ENCODE data around the gene MOGAT1.
"Not testable (repeated sequence)": the region's sequence is repeated elsewhere in the genome, so short reads cannot be mapped to it uniquely, and the experiment has no call there.

Gene MOGAT1

DNA sequence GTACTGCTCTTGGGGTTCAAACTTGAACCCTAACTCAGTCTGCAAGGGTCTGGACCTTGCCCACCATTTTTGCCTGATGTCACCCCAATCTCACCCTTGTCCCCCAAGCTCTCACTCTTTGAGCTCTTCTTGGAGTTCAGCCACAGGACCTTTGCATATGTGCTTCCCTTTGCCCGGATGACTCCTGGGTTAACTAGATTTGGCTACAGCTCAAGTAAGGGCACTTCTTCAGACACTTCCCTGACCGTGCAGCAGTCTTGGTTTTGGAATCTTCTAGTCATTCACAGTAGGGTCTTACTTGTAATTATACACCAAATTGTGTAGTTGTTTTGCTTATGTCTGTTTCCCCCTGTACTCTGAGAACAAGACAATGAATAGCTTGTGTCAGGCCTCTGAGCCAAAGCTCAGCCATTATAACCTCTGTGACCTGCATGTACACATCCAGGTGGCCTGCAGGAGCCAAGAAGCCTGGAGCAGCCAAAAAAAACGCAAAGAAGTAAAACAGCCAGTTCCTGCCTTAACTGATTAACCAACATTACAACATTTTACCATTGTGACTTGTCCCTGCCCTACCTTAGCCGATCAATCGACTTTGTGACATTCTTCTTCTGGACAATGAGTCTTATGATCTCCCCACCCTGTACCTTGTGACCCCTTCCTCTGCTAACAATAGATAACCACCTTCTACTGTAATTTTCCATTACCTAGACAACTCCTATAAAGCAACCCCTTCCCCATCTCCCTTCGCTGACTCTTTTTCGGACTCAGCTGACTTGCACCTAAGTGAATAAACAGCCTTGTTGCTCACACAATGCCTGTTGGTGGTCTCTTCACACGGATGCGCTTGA lies 1.0 kb upstream of the MOGAT1 start:
- no peak for DNase-seq (ENCODE audit: low read depth)

DNA sequence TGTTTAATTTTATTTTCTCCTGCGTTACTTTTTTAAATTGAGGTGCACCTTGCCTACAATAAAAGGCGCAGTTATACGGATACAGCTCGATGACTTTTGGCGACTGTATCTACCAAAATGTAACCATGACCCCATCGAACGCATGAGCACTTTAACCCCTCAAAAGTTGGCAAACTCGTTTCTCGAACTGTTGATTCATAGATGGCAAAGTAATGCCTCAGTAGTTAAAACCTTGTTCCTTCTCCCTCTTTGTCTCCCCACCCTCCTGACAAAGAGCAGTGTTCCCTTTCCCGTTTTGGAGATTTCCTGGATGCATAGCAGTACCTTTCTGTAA lies 577 bp downstream of the MOGAT1 start:
- DNase-seq (ENCODE audit: low read depth) = no peak

DNA sequence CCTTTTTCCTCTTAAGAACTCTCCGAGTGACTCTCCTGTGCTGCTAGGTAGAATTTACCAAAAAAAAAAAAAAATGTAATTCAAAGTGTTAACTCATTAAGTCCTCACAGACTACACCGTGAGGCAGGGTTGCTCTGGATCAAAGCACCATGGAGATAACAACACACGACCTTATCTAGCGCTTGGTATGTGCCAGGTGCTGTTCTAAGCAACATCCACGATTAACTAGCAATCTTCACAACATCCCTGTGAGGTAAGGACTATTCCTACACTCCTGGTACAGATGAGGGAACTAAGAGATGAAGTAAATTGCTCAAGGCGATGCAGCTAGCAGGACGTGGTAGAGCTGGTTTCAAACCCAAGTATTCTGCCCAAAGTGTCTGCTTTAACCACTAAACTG lies 1.8 kb downstream of the MOGAT1 start:
- no peak for DNase-seq (ENCODE audit: low read depth)

DNA sequence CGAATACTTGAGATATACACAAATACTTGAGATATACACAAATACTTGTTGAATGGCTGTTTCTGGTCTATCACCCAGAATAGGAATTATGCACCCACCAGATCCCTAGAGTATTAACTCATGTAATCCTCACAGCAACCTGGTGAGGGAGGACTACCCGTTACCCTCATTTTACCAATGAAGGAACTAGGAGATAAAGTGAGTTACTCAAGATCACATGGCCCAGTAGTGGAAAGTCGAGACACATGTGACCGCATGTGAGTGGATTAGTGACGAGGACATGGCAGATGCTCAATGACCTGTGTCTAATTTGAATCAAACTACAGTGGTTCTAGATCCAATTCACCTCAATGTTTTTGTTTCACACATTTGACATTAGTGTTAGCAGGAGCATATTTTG lies 2.4 kb downstream of the MOGAT1 start:
- DNase-seq (ENCODE audit: low read depth) = no peak

DNA sequence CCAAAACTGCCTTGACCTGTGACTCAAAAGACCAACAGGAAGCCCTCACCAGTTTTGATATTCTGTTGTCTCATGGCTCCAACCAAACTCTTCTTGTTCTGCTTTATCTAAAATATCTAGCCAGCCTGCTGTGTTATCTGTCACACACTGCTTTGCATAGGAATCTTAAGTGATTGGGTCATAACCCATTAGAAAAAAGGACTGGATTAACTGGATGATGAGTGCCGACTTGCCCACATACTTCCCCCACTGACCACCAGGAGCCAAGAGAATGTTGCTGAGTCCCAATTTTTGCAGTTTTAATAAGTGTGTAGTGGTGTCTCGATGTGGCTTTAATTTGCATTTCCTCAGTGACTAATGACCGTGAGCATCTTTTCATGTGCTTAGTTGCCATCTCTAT lies 6.5 kb downstream of the MOGAT1 start:
- no peak for DNase-seq (ENCODE audit: low read depth)

DNA sequence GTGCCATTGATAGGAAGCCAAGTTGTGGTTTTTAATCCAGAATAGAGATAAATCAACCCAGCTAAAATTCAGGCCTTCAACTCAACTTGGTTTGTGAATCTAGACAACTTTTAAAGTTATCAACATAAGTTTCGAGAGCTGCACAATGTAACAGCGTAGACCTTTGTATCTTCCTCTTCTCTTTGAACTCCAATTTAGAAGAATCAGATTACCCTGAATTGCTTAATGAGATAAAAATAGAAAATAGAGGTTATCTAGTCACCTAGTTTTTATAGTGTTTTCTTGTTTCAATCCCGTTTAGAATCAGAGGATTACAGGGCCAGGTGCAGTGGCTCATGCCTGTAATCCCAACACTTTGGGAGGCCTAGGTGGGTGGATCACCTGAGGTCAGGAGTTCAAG lies 12.3 kb downstream of the MOGAT1 start:
- DNase-seq (ENCODE audit: low read depth) = no peak

DNA sequence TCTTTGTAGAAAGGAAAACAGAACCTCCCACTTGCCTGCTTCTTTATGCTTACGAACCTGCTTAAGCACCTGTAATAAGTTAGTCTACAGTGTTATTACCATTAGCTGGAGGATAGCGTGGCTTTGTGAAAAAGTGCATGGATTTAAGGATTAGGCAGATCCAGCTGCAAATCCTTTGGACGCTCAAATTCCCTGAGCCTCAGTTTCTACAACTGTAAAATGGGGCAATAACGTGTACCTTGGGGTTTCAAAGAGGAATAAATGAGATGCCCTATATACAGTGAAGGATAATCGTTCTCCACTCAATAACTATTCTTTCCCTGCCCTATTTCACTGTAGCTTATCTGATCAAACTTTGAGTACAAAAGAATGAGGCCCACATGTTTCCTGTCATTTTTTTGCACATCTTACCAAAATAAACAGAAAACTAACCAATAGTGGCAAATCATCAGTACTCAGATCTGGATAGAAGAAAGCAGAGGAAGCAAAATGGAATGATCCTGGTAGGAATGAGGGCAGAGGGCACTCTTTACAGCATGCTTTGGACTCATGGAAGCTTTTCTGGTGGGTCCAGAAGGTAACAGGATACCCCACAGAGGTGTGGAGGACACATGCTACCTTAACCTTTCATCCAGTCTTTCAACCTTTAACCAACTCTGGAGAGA lies 14.8 kb downstream of the MOGAT1 start:
- DNase-seq (ENCODE audit: low read depth) = no peak

DNA sequence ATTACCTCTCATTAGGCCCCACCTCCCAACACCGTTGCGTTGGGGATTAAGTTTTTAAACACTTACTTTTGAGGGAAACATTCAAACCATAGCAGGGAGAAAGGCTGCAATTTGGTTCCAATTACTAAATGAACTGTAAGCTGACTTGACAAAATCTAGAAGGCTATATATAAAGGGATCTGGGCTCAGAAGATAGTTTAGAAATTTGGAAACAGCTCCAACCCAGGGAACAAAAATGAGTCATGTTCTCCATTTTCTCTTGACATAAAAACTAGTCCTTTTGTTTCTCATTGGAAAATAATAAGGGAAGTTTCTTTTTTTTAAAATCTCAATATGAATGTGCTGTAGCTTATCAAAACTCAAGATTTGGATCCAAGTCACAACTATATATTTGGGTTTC lies 17.5 kb downstream of the MOGAT1 start:
- no peak for DNase-seq (ENCODE audit: low read depth)

DNA sequence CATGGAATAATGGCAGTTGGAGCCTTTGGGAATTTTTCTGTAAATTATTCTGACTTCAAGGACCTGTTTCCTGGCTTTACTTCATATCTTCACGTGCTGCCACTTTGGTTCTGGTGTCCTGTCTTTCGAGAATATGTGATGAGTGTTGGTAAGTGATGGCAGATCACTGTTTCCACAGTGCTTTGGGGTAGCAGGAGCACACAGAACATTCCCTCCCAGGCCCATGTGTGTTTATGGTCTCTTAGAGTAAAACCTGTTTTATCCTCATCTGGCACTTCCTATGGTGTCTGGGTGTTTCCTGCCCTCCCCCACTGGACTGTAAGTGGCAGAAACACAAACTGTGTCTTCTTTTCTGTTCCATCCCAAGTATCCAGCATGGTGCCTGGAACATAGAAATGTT lies 17.9 kb downstream of the MOGAT1 start:
- no peak for DNase-seq (ENCODE audit: low read depth)

DNA sequence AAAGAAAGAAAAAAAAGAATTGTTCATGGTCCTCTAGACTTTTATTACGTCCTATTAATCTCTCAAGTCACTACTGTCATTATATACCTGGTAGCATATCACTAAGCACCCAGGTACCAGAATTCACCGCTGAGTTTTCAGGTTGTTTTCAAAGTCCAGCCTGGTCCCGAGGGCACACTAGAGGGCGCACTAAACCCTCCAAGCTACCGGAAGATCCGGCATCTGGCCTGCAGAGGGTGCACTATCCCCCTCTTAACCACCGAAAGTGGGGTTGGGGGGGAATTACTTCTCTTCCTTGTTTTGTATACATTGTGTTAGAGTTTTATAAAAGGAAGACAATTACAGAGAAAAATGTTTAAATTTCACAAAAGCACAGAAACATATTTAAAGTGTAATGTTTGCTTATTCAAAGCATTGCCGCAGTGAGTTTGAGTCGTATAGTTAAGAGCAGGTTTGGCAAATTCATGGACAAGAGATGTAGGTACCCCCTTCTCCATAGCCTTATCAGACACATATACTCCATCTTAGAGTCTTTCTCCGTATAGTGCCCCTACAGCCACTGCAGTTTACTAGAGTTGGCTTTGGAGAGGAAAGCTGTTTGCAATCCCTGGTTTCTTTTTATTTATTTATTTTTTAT lies 19.2 kb downstream of the MOGAT1 start:
- no peak for DNase-seq (ENCODE audit: low read depth)

DNA sequence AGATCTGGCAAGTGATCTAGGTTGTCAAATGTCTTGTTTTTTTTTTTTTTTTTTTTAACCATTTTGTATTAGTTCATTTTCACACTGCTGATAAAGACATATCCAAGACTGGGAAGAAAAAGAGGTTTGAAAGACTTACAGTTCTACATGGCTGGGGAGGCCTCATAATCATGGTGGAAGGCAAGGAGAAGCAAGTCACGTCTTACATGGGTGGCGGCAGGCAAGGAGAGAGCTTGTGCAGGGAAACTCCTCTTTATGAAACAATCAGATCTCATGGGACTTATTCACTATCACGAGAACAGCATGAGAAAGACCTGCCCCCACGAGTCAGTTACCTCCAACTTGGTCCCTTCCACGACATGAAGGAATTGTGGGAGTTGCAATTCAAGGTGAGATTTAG lies 22.0 kb downstream of the MOGAT1 start:
- not testable (repeated sequence) for DNase-seq (ENCODE audit: low read depth)

DNA sequence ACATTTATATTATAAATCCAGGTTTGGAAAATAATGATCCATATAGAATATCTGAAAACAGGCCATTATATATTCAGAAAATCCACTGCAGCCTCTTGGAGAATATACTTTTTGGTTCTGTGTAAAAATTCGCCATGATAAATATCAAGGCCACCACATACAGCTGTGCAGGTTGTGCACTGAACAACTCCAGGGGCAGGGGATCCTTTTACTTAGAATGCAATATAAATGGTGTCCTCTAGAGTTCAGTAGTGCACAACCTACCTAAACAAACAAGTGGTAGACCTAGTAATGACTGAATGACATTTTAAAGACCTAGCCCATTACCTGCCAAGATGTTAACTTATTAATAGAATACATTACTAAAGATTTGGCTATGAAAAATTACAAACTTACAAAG lies 22.4 kb downstream of the MOGAT1 start:
- no peak for DNase-seq (ENCODE audit: low read depth)

DNA sequence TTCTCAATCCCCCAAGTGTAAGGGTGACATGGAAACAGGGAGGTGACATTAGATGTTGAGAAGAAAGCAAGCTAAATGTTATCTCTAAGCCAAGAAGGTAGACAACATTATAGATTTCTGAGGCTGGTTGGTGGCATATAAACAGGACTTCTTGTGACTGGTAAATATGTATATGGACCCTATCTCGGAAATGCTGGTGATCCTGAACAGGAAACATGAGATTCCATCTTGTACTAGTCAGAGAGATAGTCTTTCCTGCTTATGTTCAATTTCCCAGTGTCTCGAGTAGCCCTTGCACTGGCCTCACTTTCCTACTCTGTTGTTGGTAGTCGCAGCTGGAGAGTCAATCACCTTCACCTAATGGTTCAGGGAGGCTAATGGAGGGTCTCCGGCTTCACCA lies 26.8 kb downstream of the MOGAT1 start:
- no peak for DNase-seq (ENCODE audit: low read depth)

DNA sequence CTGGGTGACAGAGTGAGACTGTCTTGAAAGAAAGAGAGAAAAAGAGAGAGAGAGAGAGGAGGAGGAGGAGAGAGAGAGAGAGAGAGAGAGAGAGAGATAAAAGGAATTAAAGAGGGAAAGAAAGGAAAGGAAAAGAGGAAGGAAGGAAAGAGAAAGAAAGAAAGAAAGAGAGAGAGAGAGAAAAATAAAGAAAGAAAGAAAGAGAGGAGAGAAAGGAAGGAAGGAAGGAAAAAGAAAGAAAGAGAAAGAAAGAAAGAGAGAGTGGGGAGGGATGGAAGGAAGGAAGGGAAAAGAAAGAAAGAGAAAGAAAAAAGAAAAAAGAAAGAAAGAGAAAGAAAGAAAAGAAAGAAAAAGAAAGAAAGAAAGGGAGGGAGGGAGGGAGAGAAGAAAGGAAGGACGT lies 29.8 kb downstream of the MOGAT1 start:
- no peak for DNase-seq (ENCODE audit: low read depth)

DNA sequence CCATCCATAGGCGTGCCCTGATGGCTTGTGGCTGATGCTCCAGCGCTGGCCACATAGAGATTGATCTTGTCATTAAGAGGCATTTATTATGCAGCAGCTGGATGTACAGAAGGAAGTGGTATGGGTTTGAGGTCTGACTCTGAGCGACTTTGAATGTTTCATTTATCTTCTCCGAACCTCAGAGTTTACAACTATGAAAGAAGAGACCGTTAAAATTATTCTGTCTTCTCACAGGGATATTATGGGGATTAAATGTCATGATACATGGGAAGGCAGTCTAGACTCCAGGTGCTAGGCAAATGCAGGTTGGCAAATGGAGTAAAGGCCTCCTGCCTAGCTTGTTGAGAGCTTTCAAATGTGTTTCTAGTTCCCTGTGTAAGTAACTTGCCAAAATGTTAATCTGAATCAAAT lies 30.3 kb downstream of the MOGAT1 start:
- no peak for DNase-seq (ENCODE audit: low read depth)

DNA sequence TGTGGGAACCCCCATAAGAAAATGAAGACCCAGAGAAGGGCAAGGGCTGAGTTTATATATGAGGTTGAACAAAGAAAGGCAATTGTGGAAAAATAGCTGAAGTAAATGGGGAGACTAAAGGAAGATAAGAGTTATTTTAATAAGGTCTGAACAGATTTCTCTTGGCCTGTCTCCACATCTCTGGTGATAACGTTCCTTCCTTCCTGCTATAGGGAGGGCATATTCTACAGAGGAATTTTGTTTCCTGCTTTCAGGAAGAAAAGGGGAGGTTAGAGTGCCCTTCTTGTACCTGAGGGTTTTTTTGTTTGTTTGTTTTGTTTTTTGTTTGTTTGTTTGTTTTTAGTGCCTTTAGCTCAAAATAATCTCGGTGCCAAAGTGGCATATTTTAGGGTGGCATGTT lies 31.6 kb downstream of the MOGAT1 start:
- DNase-seq (ENCODE audit: low read depth) = no peak

DNA sequence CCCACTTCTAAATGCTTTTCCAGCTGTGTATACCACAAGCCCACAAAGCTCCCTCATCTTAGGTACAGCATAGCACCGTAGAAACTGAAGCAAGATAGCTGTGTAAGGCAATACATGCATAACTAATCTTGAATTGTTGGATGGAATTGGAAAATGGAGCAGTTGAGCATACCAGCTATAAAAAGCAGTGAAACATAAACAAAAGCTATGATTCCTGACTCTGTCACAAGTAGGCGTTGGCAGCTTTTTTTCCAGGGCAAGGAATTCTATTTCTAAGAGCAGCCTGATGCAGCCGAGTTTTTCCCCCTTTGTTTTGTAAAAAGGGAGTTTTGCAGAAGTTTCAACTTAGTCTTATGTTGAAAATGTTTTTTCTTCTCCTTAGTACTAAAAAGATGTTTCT lies 32.4 kb downstream of the MOGAT1 start:
- no peak for DNase-seq (ENCODE audit: low read depth)

DNA sequence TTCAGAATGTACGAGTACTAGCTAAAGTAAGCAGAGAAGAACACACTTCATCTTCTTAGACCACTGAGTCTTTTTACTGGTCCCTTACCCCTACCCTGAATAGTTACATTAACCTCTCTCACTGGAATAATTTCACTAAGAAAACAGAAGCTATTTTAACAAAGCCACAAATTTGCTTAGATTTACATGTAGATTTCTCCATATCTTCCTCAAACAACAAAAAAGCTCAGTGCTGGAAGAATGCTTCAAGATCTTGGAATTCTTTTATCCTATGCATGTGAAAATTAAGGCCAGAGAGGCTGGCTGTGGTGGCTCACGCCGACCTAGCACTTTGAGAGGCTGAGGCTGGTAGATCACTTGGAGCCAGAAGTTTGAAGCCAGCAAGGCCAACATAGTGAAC lies 35.2 kb downstream of the MOGAT1 start:
- no peak for DNase-seq (ENCODE audit: low read depth)

DNA sequence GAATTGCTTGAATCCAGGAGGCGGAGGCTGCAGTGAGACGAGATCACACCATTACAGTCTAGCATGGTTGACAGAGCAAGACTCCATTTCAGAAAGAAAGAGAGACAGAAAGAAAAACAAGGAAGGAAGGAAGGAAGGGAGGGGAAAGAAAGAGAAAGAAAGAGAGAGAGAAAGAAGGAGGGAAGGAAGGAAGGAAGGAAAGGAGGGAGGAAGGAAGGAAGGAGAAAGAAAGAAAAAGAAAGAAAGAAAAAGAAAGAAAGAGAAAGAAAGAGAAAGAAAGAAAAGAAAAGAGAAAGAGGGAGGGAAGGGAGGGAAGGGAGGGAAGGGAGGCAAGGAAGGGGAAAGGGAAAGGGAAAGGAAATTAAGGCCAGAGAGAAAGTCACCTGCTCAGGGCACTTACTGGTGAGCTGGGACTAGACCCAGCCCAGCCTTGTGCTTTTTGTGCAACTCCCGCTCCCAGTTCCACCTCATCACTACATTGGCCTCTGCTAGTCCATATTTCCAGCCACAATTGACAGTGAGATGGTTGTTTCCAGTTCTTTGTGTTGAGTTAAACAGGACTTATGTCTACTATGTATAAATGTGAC lies 35.7 kb downstream of the MOGAT1 start:
- no peak for DNase-seq (ENCODE audit: low read depth)

DNA sequence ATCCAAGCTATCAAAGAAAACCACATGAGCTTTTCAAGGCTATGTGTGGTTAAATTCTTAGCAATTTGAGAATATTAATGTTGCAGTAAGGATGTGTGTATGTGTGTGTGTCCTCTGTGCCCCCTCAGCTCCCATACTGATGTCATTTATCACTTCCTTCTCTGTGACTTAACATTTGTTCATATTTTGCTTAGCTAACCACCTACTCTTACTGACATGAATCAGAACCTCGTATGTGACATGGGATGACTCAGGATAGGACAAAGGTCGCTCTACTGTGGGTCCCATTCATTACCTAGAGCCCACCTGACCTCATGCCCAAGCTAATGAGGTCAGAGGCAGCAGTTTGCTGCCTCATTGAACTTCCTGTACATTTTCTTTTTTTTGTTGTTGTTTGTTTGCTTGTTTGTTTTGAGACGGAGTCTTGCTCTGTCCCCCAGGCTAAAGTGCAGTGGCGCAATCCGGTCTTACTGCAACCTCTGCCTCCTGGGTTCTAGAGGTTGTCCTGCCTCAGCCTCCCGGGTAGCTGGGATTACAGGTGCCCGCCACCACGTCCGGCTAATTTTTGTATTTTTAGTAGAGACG lies 36.3 kb downstream of the MOGAT1 start:
- DNase-seq (ENCODE audit: low read depth) = peak; percentile 41

DNA sequence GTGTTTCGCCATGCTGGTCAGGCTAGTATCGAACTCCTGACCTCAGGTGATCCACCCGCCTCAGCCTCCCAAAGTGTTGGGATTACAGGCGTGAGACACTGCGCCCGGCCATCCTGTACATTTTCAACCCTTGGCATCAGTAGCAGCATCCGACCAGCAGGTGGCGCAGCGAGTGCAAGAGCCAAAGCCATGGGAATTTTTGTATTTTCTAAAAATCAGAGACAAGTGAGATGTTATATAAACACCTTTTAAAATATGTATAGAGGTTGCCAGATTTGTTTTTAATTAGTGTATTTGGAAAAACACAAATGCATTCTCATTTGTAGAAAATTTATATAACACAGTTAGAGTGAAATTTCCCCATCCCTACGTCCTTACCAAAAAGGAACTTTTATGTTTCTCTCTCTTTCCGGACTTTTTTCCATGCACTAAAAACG lies 36.8 kb downstream of the MOGAT1 start:
- DNase-seq (ENCODE audit: low read depth) = no peak

DNA sequence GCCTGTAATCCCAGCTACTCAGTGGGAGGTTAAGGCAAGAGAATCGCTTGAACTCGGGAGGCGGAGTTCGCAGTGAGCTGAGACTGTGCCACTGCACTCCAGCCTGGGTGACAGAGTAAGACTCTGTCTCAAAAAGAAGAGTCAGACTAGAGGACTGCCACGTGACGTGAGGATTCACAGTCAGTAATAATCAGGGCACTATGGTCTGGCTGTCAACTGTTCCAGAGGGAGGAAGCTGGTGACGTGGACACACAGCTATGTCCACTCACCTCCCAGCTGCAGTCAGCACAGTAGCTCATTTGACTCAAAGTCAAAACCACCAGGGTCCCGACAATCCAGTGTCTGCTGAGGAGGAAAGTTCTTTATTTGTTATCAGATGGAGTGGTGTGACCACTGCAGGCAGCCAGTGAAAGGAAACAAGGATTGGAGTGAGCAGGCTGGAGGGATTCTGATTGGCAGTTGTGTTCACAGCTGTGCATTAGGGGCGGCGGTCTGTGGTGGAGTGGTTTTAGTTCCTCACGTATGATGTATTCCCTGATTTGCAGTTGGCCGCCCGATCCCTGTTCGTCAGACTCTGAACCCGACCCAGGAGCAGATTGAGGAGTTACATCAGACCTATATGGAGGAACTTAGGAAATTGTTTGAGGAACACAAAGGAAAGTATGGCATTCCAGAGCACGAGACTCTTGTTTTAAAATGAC lies 37.9 kb downstream of the MOGAT1 start:
- DNase-seq (ENCODE audit: low read depth) = peak; percentile 100
